HAP-1 (cell line): ENCODE measurements around the gene KLF3.

Source experiments
- DNase-seq, 2 experiments: peaks; one replicate each; pipeline ENCODE4 v3.0.0-alpha.2; 2016 to 2020; ENCODE audit warnings: low spot score in 2 of 2
- H3K27me3 ChIP-seq: fragments of 250-450 bp; sonication (Bioruptor Pico); 2 replicates; pipeline ENCODE4 v1.5.1; 2020; ENCODE audit warnings: low read depth, mild to moderate bottlenecking, moderate library complexity
- H3K36me3 ChIP-seq: fragments of 250-450 bp; sonication (Bioruptor Pico); replicated peaks from 2 replicates; pipeline ENCODE4 v1.5.1; 2020; ENCODE audit warnings: mild to moderate bottlenecking
- H3K4me1 ChIP-seq: fragments of 250-450 bp; sonication (Bioruptor Pico); 2 replicates; pipeline ENCODE4 v1.5.1; 2020; ENCODE audit warnings: mild to moderate bottlenecking
- H3K4me3 ChIP-seq: fragments of 250-450 bp; sonication (Bioruptor Pico); 2 replicates; pipeline ENCODE4 v1.5.1; 2020; ENCODE audit warnings: mild to moderate bottlenecking, moderate library complexity
- H3K9me3 ChIP-seq: fragments of 250-450 bp; sonication (Bioruptor Pico); 2 replicates; pipeline ENCODE4 v1.5.1; 2020; ENCODE audit warnings: mild to moderate bottlenecking, moderate library complexity
- in situ Hi-C: fragments of 300-500 bp; cut with MboI; formaldehyde crosslinking; loops from 3 replicates; pipeline ENCODE4 v1.14.3; 2020; ENCODE audit warnings: low sequenced_read_pairs, inconsistent platforms, mixed read lengths

KLF3 gene

DNA sequence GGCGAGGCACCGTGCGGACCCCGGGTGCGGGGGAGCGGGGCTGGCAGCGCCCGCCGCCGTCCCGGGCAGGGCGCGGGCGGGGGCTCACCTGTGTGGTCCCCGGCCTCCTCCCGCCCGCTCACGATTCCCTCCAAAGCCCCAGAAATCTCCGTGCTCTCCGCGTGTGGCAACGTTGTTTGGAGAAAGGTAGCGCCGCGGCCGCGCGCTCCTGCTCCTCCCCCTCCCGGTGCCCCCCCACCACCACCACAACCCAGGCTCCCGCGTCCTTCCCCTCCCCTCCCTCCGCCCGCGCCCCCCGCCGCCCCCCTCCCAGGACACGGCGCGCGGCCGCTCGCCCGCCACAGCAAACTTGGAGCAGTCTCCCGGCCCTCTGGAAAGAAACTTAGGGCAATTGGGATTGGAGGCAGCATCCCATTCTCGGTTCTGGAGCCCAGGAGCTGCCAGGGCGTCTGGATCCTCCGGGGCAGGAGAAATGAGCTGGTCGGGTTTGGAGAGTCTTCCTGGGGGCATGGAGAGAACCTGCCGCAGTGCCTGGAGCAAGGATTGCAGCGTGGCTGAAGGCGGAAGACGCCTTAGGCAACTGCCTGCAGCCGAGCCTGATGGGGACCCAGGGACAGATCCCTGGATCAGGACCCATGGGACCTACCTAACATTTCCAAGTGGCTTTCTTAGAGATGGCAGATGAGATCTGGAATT lies 855 bp downstream of the KLF3 start:
- Histone ChIP-seq H3K4me1 (peaks cover 22% of the 10 kb centered on the region), H3K9me3 (no peaks in the 10 kb centered on the region; the same call in 1 of the 2 replicates), H3K27me3 (no peaks in the 10 kb centered on the region), H3K4me3 (peak overlapping the region; percentile 67), H3K36me3 (no peaks in the 10 kb centered on the region)
- peak; percentile 37 to 71 for DNase-seq
- in situ Hi-C loops, result no loop called here

DNA sequence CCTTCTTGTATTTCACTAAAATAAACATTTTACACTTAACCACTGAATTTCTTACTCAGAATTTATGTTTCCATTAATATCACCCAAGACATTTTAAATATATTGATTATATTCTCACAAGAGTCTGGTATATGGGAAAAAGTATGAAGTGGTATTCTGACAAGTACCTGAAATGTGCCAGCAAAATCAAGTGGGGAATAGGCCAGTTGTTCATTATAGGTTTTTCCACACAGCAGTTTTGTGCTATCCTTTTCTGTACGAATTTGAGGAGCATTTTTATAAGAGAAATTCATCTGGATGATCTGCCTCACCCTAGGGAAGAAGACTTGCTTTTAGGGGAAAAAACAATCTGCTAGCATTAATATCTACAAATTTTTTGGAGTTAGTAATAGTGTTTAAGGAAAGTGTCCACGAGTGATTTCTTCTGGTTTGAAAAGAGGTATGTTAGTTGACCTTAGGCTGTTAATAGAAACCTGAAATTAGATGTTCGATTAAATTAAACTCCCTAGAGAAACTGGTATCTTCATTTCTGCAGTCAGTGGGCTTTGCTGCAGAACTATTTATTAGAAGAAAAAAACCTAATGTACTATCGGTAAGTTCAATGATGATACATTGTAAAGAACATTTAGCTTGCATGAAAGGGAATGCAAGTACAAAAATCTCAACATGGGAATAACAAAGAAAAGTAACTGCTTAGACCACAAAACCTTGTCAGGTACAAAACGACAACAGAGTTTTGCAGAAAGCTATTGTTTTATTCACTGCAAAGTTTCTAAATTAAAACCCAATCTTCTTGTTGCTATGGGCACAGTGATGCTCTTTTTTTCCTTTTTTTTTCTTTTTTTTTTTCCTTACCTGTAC lies 1.8 kb downstream of the KLF3 start:
- DNase-seq, result peak in 1 of 2 experiments; percentile 39
- Histone ChIP-seq H3K4me1 (peaks cover 22% of the 10 kb centered on the region), H3K9me3 (no peaks in the 10 kb centered on the region; the same call in 1 of the 2 replicates), H3K4me3 (peak overlapping the region; percentile 67), H3K36me3 (no peaks in the 10 kb centered on the region), H3K27me3 (no peaks in the 10 kb centered on the region)
- in situ Hi-C loops, result no loop called here

GRCh38 chr4:38666766-38667084 lies 2.7 kb downstream of the KLF3 start:
- peak in 1 of 2 experiments; percentile 18 for DNase-seq
- H3K4me3 ChIP-seq, result peak overlapping the region; percentile 3

GRCh38 chr4:38667085-38667893 lies 3.3 kb downstream of the KLF3 start:
- Histone ChIP-seq H3K27me3 (no peaks in the 10 kb centered on the region), H3K4me3 (peak overlapping the region; percentile 11), H3K4me1 (peaks cover 30% of the 10 kb centered on the region), H3K9me3 (no peaks in the 10 kb centered on the region), H3K36me3 (no peaks in the 10 kb centered on the region)
- DNase-seq, result peak; percentile 71 to 76
- in situ Hi-C loops, result no loop called here

More at GRCh38 chr4:38666766-38667084, 2.7 kb downstream of the KLF3 start:
- no peaks in the 10 kb centered on the region for H3K9me3 ChIP-seq
- no peaks in the 10 kb centered on the region for H3K27me3 ChIP-seq
- no peaks in the 10 kb centered on the region for H3K36me3 ChIP-seq
- in situ Hi-C loops, result no loop called here
- peaks cover 24% of the 10 kb centered on the region for H3K4me1 ChIP-seq

- Histone ChIP-seq H3K36me3 (no peaks in the 10 kb centered on the region), H3K27me3 (no peaks in the 10 kb centered on the region), H3K4me3 (no peak overlapping the region), H3K9me3 (no peaks in the 10 kb centered on the region), H3K4me1 (peaks cover 36% of the 10 kb centered on the region)
- DNase-seq, result no peak
- in situ Hi-C loops, result no loop called here
These were observed 4.4 kb downstream of the KLF3 start for GRCh38 chr4:38668203-38668971.

- peaks cover 43% of the 10 kb centered on the region for H3K4me1 ChIP-seq
- H3K36me3 ChIP-seq, result no peaks in the 10 kb centered on the region
- no peak overlapping the region for H3K4me3 ChIP-seq
- no peaks in the 10 kb centered on the region for H3K9me3 ChIP-seq
- no peak for DNase-seq
- in situ Hi-C loops, result no loop called here
- H3K27me3 ChIP-seq, result no peaks in the 10 kb centered on the region
These were observed 5.2 kb downstream of the KLF3 start for GRCh38 chr4:38669208-38669607.

- in situ Hi-C loops, result loop anchor here (5.0 kb wide), 1 partner anchor 353 kb away; no protein-coding TSS in a partner anchor
These were observed 6.3 kb downstream of the KLF3 start for GRCh38 chr4:38670109-38670901.

GRCh38 chr4:38670939-38671591 lies 7.1 kb downstream of the KLF3 start:
- in situ Hi-C loops, result loop anchor here (5.0 kb wide), 1 partner anchor 354 kb away; no protein-coding TSS in a partner anchor
- no peak for DNase-seq
- Histone ChIP-seq H3K27me3 (no peaks in the 10 kb centered on the region), H3K9me3 (no peaks in the 10 kb centered on the region), H3K36me3 (no peaks in the 10 kb centered on the region), H3K4me3 (no peak overlapping the region), H3K4me1 (peaks cover 56% of the 10 kb centered on the region)

More at GRCh38 chr4:38670109-38670901, 6.3 kb downstream of the KLF3 start:
- Histone ChIP-seq H3K4me1 (peaks cover 54% of the 10 kb centered on the region), H3K4me3 (no peak overlapping the region), H3K36me3 (no peaks in the 10 kb centered on the region), H3K27me3 (no peaks in the 10 kb centered on the region), H3K9me3 (no peaks in the 10 kb centered on the region)
- DNase-seq, result no peak

- Histone ChIP-seq H3K4me1 (peaks cover 54% of the 10 kb centered on the region), H3K9me3 (no peaks in the 10 kb centered on the region), H3K4me3 (no peak overlapping the region), H3K27me3 (no peaks in the 10 kb centered on the region), H3K36me3 (no peaks in the 10 kb centered on the region)
- DNase-seq, result no peak
- in situ Hi-C loops, result loop anchor here (5.0 kb wide), 1 partner anchor 354 kb away; no protein-coding TSS in a partner anchor
These were observed 7.6 kb downstream of the KLF3 start for GRCh38 chr4:38671592-38671940.

GRCh38 chr4:38672074-38672396 lies 8.0 kb downstream of the KLF3 start:
- no peak for DNase-seq
- peaks cover 49% of the 10 kb centered on the region for H3K4me1 ChIP-seq
- no peak overlapping the region for H3K4me3 ChIP-seq
- no peaks in the 10 kb centered on the region for H3K9me3 ChIP-seq
- H3K36me3 ChIP-seq, result no peaks in the 10 kb centered on the region
- H3K27me3 ChIP-seq, result no peaks in the 10 kb centered on the region
- in situ Hi-C loops, result loop anchor here (5.0 kb wide), 1 partner anchor 355 kb away; no protein-coding TSS in a partner anchor

- H3K36me3 ChIP-seq, result no peaks in the 10 kb centered on the region
- in situ Hi-C loops, result loop anchor here (5.0 kb wide), 1 partner anchor 355 kb away; no protein-coding TSS in a partner anchor
- no peaks in the 10 kb centered on the region for H3K27me3 ChIP-seq
- peaks cover 46% of the 10 kb centered on the region for H3K4me1 ChIP-seq
- H3K4me3 ChIP-seq, result no peak overlapping the region
- peak in 1 of 2 experiments; percentile 68 for DNase-seq
- no peaks in the 10 kb centered on the region for H3K9me3 ChIP-seq
These were observed 8.6 kb downstream of the KLF3 start for GRCh38 chr4:38672397-38673129.
